GM12873 (cell line): ENCODE measurements around the gene TREX2.
A peak's percentile ranks its signal among the peaks of the same experiment; 100 is the strongest.

Experiments
- TF ChIP-seq, protein P1 (sequence below): IDR thresholded peaks from 2 replicates; pipeline ENCODE4 v1.5.1; 2012; ENCODE audit warnings: low read depth, mild to moderate bottlenecking, moderate library complexity, low read length, control low read depth; ENCODE audit not compliant: insufficient read depth; ENCODE audit errors: missing control alignments

The TREX2 gene

DNA sequence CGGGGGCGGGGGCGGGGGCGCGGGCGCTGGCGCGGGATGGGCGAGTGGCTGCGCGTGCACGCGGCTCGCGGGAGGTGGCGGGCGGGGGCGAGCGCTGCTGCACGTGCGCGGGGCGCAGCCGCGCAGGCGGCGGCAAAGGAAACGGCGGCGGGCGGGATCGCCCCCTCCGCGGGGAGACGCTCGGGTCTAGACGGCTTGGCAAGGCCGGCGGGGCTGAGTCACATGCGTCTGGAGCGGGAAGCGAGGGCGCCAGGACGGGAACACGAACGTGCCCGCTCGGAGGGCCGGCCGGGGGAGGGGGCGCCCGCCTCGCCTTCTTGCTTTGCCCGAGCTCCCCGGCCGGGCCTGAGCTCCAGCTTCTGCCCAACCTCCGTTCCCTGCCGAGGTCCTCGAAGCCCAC, 28.9 kb upstream of the TREX2 start:
- TF ChIP-seq, protein P1, sequence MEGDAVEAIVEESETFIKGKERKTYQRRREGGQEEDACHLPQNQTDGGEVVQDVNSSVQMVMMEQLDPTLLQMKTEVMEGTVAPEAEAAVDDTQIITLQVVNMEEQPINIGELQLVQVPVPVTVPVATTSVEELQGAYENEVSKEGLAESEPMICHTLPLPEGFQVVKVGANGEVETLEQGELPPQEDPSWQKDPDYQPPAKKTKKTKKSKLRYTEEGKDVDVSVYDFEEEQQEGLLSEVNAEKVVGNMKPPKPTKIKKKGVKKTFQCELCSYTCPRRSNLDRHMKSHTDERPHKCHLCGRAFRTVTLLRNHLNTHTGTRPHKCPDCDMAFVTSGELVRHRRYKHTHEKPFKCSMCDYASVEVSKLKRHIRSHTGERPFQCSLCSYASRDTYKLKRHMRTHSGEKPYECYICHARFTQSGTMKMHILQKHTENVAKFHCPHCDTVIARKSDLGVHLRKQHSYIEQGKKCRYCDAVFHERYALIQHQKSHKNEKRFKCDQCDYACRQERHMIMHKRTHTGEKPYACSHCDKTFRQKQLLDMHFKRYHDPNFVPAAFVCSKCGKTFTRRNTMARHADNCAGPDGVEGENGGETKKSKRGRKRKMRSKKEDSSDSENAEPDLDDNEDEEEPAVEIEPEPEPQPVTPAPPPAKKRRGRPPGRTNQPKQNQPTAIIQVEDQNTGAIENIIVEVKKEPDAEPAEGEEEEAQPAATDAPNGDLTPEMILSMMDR: no peak

DNA sequence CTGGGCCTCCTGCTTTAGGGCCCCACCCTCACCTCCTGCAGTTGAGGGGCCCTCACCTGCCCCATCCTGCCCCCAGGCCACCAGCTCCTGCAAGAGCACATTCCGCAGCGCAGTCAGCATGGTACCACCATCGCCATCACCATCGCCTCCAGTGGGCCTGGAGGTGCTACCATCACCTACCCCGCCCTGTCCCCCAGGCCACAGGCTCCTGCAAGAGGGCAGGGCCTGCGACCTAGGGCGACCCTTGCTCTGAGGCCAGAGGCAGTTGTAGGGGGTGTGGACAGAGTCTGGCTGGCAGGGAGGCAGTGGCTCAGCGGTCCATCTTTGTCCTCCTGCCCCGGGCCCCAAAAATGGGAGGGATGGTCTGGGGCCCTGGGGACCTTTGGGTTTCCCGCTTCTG, 28.4 kb upstream of the TREX2 start:
- TF ChIP-seq, protein P1: no peak

DNA sequence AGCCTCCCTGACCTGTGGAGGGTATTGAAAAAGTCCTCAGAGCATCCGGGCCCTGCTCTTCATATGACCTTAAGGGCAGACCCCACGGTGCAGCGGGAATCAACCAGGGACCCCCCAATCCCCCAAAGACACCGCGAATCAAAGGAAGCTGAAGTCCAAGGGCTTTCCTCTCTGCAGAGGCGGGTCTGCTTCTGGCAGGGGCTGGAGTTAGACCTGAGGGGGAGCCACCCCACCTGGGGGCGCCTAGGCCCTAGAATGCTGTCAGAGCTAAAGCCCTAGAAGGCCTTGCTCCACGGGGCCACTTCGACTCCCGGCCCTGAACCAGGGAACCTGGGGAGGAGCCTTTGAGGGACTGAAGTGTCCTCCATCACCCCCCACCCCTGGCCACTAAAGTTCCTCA, 27.3 kb upstream of the TREX2 start:
- TF ChIP-seq, protein P1: no peak

DNA sequence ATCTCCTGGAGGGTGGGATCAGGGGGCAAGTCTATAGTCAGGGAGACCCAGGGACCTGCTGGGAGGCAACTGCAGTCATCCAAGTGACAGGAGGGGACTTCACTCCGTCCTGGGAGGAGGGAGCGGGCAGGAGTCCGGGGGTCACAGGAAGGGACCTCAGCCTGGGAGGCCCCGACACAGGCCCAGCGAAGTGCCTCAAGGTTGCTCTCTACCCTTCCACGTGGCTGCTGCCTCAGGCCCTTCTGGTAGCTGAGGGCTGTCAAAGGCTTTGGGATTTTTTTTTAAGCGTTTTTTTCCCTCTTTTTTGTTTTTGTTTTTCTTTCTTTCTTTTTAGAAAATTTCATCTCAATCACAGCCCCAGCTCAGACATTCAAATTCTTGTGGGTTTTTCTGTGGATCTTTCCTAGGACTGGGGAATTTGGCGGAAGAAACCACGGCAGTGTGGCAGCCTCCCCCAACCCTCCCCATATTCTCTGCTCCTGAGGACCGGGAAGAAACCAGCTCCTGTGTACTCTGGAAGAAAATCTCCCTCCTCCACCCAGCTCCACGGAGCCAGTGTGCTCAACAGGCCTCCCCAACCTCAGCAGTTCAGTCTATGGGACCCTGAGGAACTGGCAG, 25.9 kb upstream of the TREX2 start:
- TF ChIP-seq, protein P1: no peak

DNA sequence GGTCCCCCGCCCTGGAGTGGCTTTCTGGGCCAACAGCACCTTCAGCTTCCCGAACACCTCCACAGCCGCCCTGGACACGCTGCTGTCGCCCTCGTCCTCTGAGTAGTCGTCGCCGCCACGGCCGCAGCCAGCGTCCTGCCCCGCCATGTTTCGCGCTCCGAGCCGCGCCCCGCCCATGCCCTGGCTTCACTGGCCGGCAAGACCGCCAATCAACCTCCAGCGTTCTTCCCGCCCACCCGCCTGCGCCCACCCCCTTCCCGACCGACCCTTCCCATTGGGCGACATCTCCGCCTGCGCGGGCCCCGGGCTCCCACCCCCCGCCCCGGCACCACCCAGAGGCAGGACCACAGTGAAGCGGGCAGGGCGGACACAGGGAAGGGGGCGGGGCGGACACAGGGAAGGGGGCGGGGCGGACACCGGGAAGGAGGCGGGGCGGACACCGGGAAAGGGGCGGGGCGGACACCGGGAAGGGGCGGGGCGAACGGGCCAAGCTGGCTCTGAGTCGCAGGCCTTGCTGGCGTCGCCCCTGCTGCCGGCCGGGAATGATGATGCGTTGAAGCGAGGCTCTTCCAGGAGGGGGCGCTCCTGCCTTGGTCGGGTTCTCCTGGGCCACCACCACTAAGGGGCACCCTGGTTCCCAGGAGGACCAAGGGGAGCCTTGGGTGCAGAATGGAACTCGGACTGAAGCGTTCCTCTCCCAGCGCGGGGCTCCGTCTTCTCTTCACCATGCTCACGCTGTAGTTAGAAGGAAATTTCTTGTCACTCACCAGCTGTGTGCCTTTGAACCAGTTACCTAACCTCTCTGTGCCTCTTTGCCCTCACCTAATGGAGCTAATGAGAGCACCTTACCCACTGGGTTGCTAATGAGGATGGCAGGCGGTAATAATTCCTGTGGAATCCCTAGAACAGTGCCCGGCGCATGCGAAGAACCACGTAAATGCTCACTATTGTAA, 24.8 kb upstream of the TREX2 start, which contains the start of gene HAUS7:
Gene HAUS7, minus strand, starts transcription at position 166 of the 953 bp plus-strand sequence. Its CDS starts 19 bp downstream, at position 147.
- TF ChIP-seq, protein P1: peak; percentile 74

DNA sequence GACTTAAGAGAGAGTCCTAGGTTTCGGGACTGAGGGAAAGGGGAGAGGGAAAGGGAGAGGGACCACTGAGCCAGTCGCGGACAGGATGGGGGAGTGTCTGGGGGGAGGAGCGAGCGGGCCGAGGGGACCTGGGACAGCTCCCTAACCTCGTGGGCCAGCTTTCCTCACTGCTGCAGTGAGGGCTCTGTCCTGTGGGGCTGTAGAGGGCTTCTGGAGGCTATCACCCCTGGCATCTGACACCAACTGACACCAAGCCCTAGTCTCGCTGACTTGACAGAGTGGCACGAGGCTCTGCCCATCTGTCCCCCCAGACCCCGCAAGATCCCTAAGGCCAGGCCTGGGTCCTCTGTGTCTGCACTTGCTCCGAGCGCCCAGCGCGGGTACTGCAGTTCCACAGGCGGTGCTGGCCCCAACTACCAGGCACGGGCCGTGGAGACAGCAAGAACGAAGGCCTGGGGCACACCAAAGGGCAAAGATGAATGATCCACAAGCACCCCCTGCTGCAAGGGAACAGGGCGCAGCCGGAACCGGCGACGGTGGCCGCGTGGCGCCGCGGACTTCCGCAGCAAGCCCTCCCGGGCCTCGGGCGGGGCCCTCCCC, 24.1 kb upstream of the TREX2 start:
- TF ChIP-seq, protein P1: no peak
